KOPT-K1 (cell line): Measurements from ENCODE around the gene PKNOX1.
A peak's percentile ranks its signal among the peaks of the same experiment; 100 is the strongest.
"Not testable (repeated sequence)": the region's sequence is repeated elsewhere in the genome, so short reads cannot be mapped to it uniquely, and the experiment has no call there.

Source experiments
- H3K27ac ChIP-seq: fragments of 200-600 bp; sonication (generic); 2 replicates; pipeline ENCODE4 v1.5.1; 2016; ENCODE audit warnings: antibody characterized with exemption, mild to moderate bottlenecking, low read depth, low read length; ENCODE audit not compliant: poor library complexity, severe bottlenecking
- H3K36me3 ChIP-seq: fragments of 200-600 bp; sonication (generic); 2 replicates; pipeline ENCODE4 v1.5.1; 2017; ENCODE audit warnings: antibody characterized with exemption, mild to moderate bottlenecking, low read length, moderate library complexity; ENCODE audit not compliant: insufficient read depth
- H3K9me3 ChIP-seq: fragments of 200-600 bp; sonication (generic); 2 replicates; pipeline ENCODE4 v1.5.1; 2017; ENCODE audit warnings: antibody characterized with exemption, low read length, mild to moderate bottlenecking; ENCODE audit not compliant: insufficient read depth, poor library complexity, severe bottlenecking

The PKNOX1 gene

GRCh38 chr21:43036889-43037288 is 62.5 kb downstream of the PKNOX1 start:
- peaks cover 11% of the 10 kb centered on the region; the same call in 1 of the 2 replicates for H3K36me3 ChIP-seq
- not testable (repeated sequence) for H3K27ac ChIP-seq, H3K9me3 ChIP-seq

- H3K9me3 ChIP-seq, H3K27ac ChIP-seq, H3K36me3 ChIP-seq: not testable (repeated sequence)
These were observed 63.7 kb downstream of the PKNOX1 start for GRCh38 chr21:43037918-43038658.

GRCh38 chr21:43038659-43039044 is 64.3 kb downstream of the PKNOX1 start:
- not testable (repeated sequence) for H3K36me3 ChIP-seq, H3K9me3 ChIP-seq, H3K27ac ChIP-seq

- H3K27ac ChIP-seq, H3K9me3 ChIP-seq, H3K36me3 ChIP-seq: not testable (repeated sequence)
These were observed 67.8 kb downstream of the PKNOX1 start for GRCh38 chr21:43042169-43042568.

GRCh38 chr21:43043291-43043690 is 68.9 kb downstream of the PKNOX1 start:
- H3K9me3 ChIP-seq, H3K36me3 ChIP-seq, H3K27ac ChIP-seq: not testable (repeated sequence)

GRCh38 chr21:43044547-43044946 is 70.2 kb downstream of the PKNOX1 start:
- H3K27ac ChIP-seq = peak overlapping the region; percentile 77
- not testable (repeated sequence) for H3K36me3 ChIP-seq, H3K9me3 ChIP-seq

GRCh38 chr21:43045165-43045875 is 71.0 kb downstream of the PKNOX1 start:
- H3K36me3 ChIP-seq, H3K9me3 ChIP-seq: not testable (repeated sequence)
- H3K27ac ChIP-seq = peak overlapping the region; percentile 82

- not testable (repeated sequence) for H3K36me3 ChIP-seq, H3K9me3 ChIP-seq
- H3K27ac ChIP-seq = peak overlapping the region; percentile 82
These were observed 71.8 kb downstream of the PKNOX1 start for GRCh38 chr21:43045876-43046821.

- H3K9me3 ChIP-seq, H3K36me3 ChIP-seq, H3K27ac ChIP-seq: not testable (repeated sequence)
These were observed 78.8 kb downstream of the PKNOX1 start for GRCh38 chr21:43053112-43053511.

- H3K36me3 ChIP-seq, H3K9me3 ChIP-seq, H3K27ac ChIP-seq: not testable (repeated sequence)
These were observed 88.7 kb downstream of the PKNOX1 start for GRCh38 chr21:43062955-43063664.

GRCh38 chr21:43064265-43064917 is 90.0 kb downstream of the PKNOX1 start:
- H3K36me3 ChIP-seq, H3K27ac ChIP-seq, H3K9me3 ChIP-seq: not testable (repeated sequence)

- H3K27ac ChIP-seq, H3K9me3 ChIP-seq, H3K36me3 ChIP-seq: not testable (repeated sequence)
These were observed 91.6 kb downstream of the PKNOX1 start for GRCh38 chr21:43065991-43066390.

GRCh38 chr21:43066690-43067089 is 92.3 kb downstream of the PKNOX1 start:
- not testable (repeated sequence) for H3K27ac ChIP-seq, H3K9me3 ChIP-seq, H3K36me3 ChIP-seq

- H3K27ac ChIP-seq, H3K9me3 ChIP-seq: not testable (repeated sequence)
These were observed 93.7 kb downstream of the PKNOX1 start for GRCh38 chr21:43068065-43068464.

More at GRCh38 chr21:43068065-43068464, 93.7 kb downstream of the PKNOX1 start:
- H3K36me3 ChIP-seq = not testable (repeated sequence)
